Stimulated activated CD4-positive, alpha-beta T cell treated with anti-CD3 and anti-CD28 coated beads, Interleukin-12 subunit alpha, Interleukin-12 subunit beta, amount 100 ng/mL, for 4 hours (primary cell): ENCODE results near the gene C1QTNF1.
"Not testable (repeated sequence)": the region's sequence is repeated elsewhere in the genome, so short reads cannot be mapped to it uniquely, and the experiment has no call there.

Experiments
- DNase-seq: peaks from one replicate; pipeline ENCODE4 v3.0.0-alpha.2; 2020

The C1QTNF1 gene

DNA sequence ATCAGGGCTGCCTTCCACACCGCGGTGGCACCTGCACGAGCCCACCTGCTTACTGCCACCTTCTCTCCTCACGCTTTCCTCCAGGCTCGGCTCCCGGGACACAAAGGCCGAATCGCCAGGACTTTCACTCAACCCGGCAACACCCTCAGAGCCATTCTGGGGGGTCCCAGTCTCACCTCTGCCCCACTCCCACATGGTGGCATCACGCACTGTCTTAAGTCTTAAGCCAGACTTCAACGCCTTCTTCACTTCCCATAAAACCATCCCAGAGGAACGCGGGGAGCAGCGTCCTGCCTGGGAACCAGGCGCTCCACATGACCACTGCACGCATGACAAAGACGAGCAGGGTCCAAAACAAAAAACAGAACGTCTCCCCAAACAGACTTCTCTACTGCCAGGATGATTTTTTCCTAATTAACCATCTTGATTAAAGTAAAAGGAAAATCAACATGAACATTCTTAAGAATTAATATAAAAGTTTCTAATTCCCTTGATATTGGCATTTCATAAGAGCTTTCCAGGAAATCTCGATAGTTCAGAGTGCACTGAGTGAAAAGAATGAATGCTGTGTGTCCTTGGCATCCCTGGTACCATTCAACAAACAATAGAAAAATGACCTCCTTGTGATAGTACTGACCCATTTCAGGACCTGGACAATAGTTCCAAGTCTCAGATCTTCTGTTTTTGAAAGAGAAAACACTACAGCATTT is 17.0 kb upstream of the C1QTNF1 start:
- DNase-seq: no peak

DNA sequence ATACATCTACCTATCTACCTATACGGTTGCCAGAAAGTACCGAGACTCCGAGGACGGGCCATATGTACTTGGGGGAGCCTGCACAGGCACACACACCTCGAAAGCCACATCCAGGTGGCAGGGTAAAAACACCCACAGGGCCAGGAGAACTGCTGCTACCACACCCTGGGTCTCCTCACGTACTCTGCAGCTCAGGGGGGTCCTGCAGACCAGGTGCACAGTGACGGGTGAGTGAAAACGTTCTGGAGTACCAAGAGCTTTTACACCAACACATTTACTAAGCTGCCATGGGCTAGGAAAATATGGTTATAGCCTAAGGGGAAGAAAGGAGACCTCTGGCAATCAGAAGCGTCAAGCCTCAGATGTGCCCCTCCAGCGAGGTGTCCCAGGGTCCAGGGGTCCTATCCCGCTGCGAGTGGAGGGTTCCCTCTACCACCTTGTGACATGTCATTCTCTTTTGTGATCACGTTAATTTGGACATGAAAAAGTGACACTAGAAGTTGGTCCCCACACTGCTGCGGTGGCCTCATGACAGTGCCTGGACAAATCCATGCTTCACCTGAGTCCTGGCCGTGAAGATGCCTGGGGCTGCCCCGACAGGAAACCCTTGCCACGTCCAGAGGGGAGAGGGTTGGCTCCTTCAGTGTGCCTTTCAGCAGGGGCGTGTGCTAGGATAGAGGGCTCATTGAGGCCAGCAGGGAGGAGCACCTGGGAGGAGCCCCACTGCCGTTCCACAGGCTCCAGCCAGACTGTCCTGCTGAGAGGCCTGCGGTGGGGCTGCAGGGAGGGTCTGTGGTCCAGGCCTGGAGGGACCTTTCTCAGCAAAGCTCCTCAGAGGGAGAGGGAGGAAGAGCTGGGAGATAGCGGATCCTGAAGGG is 16.2 kb upstream of the C1QTNF1 start:
- no peak for DNase-seq

DNA sequence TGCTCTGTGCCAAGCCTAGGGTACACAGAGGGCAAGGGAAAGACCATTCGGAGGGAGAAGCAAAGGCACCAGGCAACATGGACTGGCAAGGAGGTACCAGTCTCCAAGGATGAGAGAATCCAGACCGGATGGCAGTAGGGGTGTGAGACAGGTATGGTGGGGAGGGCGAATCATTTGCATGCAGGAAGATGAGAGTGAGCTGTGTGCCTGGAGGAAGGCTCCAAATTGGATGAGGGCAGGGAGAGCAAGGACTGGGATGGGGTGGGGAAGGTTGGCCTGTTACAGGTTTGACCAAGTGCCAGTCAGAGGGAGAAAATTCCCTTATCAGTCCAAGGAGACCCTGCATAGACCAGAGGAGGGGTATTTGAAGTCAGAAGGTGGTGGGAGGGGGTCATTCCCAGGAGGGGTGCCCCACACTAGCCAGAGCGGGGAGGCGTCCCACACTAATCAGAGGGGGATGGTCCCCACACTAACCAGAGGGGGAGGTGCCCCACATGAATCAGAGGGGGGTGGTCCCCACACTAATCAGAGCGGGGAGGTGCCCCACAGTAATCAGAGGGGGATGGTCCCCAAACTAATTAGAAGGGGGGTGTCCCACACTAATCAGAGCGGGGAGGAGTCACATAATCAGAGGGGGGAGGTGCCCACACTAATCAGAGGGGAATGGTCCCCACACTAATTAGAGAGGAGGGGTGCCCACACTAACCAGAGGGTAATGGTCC is 15.1 kb upstream of the C1QTNF1 start:
- no peak for DNase-seq

DNA sequence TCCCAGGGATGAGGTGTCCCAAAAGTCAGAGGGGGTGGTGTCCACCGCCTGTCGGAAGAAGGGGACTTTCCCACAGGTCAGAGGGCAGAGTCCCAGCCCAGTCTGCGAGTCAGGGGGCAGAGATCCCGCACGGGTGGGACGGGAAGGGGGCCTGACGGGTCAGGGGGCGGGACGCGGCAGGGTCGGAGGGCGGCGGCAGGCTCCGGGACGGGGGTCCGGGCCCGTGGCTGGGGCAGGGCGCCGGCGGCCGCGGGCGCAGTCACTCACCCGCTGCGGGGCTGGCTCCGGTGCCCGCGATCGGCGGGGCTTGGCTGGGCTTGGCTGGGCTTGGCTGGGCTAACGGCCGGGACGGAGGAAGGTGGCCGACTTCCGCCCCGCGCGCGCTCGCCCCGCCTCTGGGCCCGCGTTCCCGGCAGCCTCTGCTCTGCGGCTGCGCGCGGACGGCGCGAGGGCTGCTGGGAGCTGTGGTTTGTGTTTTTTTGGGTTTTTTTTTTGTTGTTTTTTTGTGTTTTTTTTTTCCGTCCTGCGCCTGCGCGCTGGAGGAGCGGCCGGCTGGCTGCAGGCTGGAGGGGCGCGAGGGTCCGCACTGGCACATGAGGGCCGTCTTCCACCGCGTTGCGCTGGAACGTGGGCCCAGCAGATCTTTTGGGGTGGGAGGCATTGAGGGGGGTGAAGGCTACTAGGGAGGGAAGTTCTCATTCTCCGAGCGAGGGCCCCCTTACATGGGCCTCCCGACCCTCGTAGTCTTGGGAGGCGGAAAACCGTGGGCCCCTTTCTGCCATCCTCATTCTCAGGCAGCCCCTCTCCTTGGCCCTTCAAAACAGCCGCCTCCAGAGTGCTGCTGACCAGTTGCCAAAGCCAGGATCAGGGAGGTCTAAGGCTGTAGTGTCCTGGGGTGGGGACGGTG is 14.3 kb upstream of the C1QTNF1 start, which contains the start of gene CANT1:
TSS of gene CANT1 (minus strand) at position 368 of the 907 bp plus-strand sequence. CDS start 12,142 bp downstream, outside the sequence.
- DNase-seq: peak; percentile 77

DNA sequence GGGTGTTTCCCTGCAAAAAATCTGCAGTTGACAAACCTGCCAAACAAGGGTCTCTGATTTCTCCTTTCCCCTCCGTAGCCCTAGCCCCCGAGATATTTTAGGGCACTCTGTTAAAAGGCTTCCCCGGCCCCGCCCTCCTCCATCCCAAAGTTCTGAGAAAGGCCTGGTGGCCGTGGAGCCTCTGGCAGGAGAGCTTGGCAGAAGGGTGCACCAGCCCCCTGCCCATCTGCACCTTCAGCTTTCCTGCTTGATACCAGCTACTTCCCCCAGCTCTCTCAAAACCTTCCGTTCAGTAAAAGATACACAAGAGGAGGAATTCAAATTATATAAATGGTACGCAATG is 13.7 kb upstream of the C1QTNF1 start:
- no peak for DNase-seq

DNA sequence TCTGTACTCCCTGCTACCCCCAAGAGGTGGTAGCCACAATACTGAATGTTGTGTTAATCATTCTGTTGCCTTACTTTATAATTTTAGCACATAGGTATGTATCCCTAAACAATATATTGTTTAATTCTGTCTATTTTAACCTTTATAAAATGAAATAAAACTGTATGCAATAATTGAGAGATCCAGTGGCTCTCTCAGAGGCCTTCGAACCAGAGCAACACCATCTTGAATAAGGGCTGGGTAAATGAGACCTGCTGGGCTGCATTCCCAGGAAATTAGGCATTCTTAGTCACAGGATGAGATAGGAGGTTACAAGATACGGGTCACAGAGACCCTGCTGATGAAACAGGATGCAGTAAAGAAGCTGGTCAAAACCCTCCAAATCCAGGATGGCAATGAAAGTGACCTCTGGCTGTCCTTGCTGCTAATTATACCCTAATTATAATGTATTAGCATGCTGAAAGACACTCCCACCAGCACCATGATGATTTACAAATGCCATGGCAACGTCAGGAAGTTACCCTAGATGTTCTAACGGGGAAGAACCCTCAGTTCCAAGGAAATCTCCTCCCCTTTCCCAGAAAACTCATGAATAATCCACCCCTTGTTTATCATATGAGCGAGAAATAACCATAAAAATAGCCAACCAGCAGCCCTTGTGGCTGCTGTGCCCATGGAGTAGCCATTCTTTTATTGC is 12.4 kb upstream of the C1QTNF1 start:
- DNase-seq: no peak

DNA sequence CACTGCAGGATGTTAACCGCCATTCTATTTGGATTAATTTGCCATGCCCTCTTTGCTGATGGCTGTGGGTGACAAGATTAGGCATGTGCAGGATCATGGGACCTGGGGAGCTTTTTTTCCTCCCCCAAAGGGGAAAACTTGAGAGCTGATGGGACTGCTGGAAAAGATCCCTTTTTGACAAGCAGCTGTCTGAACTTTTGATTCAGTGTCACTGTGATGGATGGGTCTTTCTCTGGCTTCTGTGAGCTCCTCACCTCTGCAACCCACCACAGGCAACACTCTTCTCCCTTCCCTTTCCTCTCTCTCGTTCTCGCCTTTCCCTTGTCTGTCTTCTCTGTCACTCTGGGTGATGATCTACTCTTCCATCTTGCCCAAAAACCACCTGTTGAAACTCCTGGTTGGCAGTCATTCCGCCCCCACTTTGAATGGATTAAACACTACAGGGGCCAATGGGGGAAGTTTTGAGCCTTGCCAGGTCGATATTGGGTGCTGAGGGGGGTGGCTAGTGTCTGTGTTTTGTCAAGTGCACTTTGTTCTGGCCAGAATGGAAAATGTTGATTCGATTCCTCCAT is 11.3 kb upstream of the C1QTNF1 start:
- no peak for DNase-seq

DNA sequence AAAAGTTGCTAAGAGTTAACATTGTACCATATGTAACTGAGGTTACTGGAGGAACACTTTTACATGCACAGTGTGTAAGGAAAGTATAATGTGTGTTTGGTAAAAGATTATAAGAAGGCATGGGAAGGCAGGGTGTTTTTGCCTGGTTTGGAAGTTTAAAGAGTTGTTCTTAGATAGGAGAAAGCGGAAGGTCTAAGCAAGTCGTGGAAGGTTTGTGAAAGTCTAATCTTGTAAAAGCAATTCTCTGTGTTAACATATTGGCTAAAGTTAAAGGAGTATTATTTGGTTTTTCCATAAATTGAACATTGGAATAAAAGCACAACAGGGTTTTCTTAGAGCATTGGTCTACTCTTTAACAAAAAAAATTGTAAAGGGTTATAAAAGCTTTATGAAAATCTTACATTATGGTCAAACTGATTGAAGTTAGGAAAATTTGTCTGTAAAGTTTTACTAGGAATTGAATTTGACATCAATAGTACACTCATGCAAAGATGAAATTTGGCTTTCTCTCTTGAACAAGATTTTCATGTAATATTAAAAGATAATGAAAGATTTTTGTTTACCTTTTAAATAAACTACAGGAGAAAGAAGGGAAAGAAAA is 9.7 kb upstream of the C1QTNF1 start:
- no peak for DNase-seq

DNA sequence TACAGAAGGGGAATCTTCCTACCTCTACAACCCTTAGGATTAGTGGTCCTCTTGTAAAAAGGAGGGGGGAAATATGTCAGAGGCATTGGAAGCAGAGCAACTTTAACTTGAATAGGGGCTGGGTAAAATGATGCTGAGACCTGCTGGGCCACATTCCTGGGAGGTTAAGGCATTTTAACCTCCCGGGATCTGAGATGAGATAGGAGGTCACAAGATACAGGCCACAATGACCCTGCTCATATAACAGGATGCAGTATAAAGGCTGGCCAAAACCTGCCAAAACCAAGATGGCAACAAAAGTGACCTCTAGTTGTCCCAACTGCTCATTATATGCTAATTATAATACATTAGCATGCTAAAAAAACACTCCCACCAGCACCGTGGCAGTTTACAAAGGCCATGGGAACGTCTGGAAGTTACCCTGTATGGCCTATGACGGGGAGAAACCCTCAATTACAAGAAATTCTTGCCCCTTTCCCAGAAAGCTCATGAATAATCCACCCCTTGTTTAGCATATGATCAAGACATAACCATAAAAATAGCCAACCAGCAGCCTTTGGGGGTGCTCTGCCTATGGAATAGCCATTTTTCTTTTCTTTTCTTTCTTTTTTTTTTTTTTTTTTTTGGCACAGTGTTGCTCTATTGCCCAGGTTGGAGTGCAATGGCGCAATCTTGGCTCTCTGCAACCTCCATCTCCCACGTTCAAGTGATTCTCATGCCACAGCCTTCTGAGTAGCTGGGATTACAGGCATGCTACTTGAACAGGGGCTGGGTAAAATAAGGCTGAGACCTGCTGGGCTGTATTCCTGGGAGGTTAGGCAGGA is 6.2 kb upstream of the C1QTNF1 start:
- no peak for DNase-seq

DNA sequence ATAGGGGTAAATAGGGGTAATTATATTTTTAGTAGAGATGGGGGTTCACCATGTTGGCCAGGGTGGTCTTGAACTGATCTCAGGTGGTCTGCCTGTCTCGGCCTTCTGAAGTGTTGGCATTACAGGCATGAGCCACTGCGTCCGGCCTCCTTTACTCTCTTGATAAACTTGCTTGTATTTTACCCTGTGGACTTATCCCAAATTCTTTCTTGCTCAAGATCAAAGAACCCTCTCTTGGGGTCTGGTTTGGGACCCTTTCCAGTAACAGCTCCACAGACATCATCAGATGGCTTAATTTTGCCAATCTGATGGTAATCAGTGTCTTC is 5.6 kb upstream of the C1QTNF1 start:
- no peak for DNase-seq

DNA sequence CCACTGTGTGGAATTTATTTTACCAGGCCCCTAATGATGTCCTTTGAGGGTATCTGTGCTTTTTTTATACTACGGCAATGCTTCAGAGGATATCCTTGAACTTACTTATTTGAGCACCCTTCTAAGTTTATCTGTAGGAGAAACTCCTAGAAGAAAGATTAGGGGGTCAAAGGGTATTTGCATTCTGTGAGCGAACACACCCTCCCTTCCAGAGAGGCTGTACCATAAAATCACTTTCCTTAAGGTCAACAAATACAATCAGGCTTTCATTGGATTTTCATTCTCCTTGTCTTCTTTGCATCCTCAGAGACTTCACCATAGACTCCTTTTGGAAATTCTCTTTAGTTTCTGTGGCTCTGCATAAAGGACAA is 4.7 kb upstream of the C1QTNF1 start:
- no peak for DNase-seq

DNA sequence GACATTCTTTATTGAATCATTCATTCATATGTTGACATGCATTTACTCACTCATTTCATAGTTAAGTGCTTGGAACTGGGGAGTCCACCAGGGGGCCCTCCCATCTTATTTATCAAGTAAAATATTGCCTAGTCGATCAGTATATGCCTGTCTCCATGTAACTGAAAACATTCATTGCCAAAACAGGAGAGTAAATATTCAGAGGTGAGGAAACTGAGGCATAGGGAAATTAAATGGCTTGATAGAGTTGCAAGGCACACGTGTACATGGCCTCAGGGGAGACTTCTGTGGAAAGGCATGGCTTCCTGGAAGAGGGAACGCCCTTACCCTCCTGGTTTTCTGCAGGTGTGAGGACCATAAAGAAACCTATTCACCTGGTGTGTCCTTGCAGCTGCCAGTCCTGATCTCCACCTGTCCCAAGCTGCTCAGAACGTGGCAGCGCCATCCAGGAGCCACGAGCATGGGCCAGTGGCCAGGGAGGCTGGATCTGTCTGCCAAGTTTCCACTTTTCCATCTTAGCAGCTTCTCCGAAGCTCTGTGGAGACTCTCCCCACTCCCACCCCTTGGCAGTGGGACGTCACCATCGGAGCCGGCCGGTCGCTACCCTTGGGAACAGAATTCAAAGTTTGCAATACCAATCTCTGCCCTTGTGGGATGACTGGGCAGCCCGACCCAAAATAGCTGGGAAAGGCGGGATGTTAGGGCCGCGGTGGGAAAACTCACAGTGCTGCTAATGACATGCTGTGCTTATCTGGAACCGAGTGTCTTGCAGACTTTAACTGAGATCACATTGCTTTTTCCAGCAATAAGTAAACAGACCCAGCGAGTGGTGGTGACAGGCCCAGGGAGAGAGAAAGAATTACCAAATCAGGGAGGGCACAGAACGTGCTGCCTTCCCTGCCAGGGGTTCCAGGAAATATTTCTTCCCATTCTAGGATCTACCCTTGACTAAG is 4.1 kb upstream of the C1QTNF1 start:
- peak; percentile 29 for DNase-seq

DNA sequence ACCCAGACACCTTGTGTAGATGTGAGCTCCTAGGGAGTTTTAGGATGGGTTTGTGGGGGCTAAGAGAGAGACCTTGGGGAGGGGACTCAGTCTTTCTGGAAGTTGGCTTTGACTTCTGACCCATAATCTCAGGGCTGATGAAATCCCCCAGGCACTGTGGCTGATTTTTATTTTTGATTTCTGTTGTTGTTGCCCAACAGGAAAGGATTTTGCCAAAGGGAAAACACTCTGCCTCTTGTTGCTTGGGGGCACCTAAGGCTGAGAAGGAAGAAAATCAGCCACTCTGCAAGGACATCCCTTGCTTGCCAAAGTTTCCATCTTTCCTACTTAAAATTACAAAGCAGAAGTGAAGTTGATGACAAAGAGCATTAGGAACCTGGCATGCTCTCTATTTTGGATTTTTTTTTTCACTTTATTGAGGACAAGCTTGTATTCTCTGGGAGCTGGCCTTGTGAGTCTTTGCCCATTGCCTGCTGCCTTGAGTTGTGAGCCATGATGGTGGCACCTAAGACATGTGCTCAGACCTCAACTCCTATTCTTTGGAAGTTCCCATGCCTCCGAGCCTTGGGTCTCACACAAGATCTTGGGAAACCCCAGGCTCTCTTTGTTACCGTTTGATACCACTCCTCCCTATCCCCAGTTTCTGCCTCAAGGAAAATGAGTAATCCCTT is 3.2 kb upstream of the C1QTNF1 start:
- no peak for DNase-seq

DNA sequence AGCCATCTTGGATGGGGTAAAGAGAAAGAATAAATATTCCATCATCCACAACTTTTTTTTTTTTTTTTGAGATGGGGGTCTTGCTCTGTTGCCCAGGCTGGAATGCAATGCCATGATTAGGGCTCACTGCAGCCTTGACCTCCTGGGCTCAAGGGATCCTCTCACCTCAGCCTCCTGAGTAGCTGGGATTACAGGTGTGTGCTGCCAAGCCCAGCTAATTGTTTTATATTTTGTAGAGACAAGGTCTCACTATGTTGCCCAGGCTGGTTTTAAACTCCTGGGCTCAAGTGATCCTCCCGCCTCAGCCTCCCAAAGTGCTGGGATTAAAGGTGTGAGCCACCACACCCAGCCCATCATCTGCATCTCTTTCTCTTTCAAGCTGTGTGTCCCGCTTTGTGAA is 2.0 kb upstream of the C1QTNF1 start:
- not testable (repeated sequence) for DNase-seq

DNA sequence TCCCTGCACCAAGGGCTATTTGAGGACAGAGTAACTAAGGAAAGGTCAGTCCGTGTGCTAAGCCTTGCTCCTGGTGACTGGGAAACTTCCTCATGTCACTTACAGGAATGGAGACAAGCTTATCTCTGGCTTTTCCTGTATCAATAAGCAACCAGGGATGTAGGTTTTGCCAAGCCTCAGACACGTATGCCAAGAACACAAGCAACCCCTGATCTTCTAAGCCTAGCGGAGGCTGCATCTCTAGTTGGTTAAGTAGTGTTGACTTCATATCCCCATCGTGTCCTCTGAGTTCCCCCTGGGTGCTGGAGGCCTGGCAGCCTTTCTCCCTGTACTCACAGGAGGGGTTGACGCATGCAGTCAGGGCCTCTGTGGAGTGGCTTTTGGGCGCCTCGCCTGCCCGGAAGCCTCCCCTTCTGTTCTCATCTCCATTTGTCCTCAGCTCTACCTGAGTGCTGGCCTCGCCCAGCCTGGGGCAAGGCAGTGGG is 1.4 kb upstream of the C1QTNF1 start:
- DNase-seq: no peak

DNA sequence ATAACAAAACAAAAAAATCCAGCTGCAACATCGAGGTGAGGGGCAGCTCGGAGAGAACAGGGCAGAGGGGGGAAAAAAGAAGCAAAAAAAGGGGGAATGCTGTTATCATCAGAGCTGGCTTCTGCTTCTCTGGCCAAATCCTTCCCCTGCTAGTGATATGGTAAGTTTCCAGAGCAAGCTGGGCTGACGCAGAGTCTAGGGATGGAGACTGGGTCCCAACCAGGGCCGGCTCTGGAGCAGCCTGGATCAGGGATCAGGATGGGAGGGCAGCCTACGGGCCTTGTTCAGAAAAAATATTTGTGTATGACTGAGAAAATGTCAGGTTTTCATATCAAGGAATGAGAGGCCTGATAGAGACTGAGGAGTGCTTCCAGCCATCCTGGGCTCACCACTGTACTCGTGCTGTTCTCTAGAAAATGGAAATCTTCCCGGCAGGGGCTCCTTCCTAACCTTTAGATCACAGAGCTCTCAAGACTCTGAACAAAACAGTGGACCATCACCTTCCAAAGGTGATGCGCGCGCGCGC is 726 bp upstream of the C1QTNF1 start:
- no peak for DNase-seq

DNA sequence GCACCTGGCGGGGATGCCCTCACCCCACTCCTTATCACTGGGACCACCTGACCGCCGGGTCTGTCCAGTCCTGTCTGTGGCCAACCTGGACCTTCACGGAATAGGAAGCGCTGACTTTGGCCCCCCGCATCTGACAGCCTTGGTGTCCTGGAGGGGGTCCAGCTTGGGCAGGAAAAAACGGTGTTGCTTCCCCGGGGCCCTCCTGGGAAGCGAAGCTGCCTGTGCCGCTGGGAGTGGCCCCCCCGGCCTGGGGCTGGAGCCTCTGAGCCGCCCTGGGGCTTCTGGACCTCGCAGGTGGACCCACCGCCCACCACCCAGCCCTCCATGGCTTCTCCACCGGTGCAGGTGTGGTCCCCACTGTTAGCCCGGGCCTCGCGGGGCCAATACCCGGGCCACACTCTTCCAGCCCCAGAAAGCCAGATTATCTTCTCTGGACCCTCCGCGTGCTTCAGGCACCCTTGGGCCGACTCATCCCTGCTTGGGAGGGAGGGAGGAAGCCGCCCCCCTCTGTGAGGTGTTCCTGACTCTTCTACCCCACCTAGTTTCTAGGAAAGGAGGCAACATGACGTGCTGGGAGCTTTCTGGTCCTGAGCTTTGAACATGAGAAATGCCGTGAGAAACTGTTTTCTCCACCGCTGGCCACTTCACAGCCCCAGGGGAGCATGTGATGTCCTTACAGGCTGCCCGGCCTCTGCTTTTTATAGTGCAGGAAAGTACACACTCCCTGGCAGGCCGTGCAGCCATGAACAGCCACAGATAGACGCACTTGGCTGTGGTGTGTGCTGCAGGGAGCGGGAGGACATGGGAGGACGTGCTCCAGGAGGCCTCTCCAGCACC is 1.1 kb downstream of the C1QTNF1 start:
- no peak for DNase-seq
